Esophagus squamous epithelium (tissue), 4 donors: ENCODE data around the gene BTG2.

Experiments used
- CTCF ChIP-seq, 6 experiments: fragments of 450-650 bp in 4 of 6; fragments of 200-600 bp in 2 of 6; sonication (generic) in 2 of 6; IDR thresholded peaks; one replicate each; pipeline ENCODE4 v1.5.1; 2016 to 2019; ENCODE audit warnings: antibody characterized with exemption in 6 of 6, mild to moderate bottlenecking in 4 of 6, moderate library complexity in 4 of 6
- POLR2A ChIP-seq, 4 donors: fragments of 450-650 bp; IDR thresholded peaks; one replicate each; pipeline ENCODE4 v1.6.1; 2017; ENCODE audit warnings: antibody characterized with exemption in 4 of 4, mild to moderate bottlenecking in 4 of 4, moderate library complexity in 3 of 4

- TF ChIP-seq CTCF (IDR thresholded peaks at IDR 0.05) (no peak), POLR2A (IDR thresholded peaks at IDR 0.05) (no peak)
Measured at GRCh38 chr1:203284411-203285123, 20.8 kb upstream of the BTG2 start.
